Activated CD8-positive, alpha-beta T cell treated with anti-CD3 and anti-CD28 coated beads for 36 hours (primary cell): ENCODE data around the gene DGKD. TPM values are rescaled to one million over a fixed set of nuclear protein-coding genes. Genes with fewer than 3 reads are reported as not detected.

ENCODE experiments used
- ATAC-seq: fragments of 200-7000 bp; cut with Tn5 transposase; one replicate; pipeline ENCODE4 v1.10.0; 2021; ENCODE audit warnings: mild to moderate bottlenecking, moderate library complexity
- CTCF ChIA-PET: fragments of 350-600 bp; sonication (Branson Sonifier 250); formaldehyde crosslinking; loops from one replicate; lab custom pipeline; 2021; ENCODE audit warnings: antibody characterized with exemption; lab: Charles Lee
- POLR2A ChIA-PET: fragments of 350-600 bp; sonication (Branson Sonifier 250); formaldehyde crosslinking; loops from one replicate; lab custom pipeline; 2021; ENCODE audit warnings: antibody characterized with exemption; lab: Charles Lee
- DNase-seq: peaks from one replicate; pipeline ENCODE4 v3.0.0-alpha.2; 2020
- H3K27ac Mint-ChIP-seq: one replicate; pipeline ENCODE4 v1.8.0; 2021; ENCODE audit warnings: mild to moderate bottlenecking, mixed read lengths
- H3K27me3 Mint-ChIP-seq: one replicate; pipeline ENCODE4 v1.8.0; 2021; ENCODE audit warnings: mixed read lengths
- H3K36me3 Mint-ChIP-seq: one replicate; pipeline ENCODE4 v1.8.0; 2021; ENCODE audit warnings: low read depth, mixed read lengths
- H3K4me1 Mint-ChIP-seq: one replicate; pipeline ENCODE4 v1.8.0; 2021; ENCODE audit warnings: low read depth, mixed read lengths
- H3K4me3 Mint-ChIP-seq: one replicate; pipeline ENCODE4 v1.8.0; 2021; ENCODE audit warnings: mild to moderate bottlenecking, moderate library complexity, mixed read lengths
- H3K9me3 Mint-ChIP-seq: one replicate; pipeline ENCODE4 v1.8.0; 2021; ENCODE audit warnings: mixed read lengths
- CTCF ChIP-seq: fragments of 200-600 bp; IDR thresholded peaks from one replicate; pipeline ENCODE4 v1.8.0; 2022; ENCODE audit warnings: antibody characterized with exemption, mild to moderate bottlenecking
- intact Hi-C: fragments of 100-400 bp; cut with micrococcal nuclease; formaldehyde crosslinking; loops from one replicate; pipeline ENCODE4 v1.10.0; 2022
- total RNA-seq, 2 experiments: library from RNA; stranded (reverse); gene quantifications; one replicate each; pipeline ENCODE4 v1.2.3, GENCODE V29; 2021

Gene DGKD
- total RNA-seq, 2 experiments from 2014 or later, result 89.6 to 99.5 TPM

GRCh38 chr2:233464056-233464455 lies 109.8 kb downstream of the DGKD start:
- no peak for ATAC-seq

GRCh38 chr2:233464531-233465240 lies 110.4 kb downstream of the DGKD start:
- TF ChIP-seq CTCF, result no peak
- peaks cover 44% of the 10 kb centered on the region for H3K36me3 Mint-ChIP-seq
- POLR2A ChIA-PET, result no interaction called here
- DNase-seq (no peak), ATAC-seq (no peak)
- H3K27ac Mint-ChIP-seq, result no peak overlapping the region
- no peaks in the 10 kb centered on the region for H3K9me3 Mint-ChIP-seq
- no peaks in the 10 kb centered on the region for H3K4me1 Mint-ChIP-seq
- H3K4me3 Mint-ChIP-seq, result no peak overlapping the region
- CTCF ChIA-PET, result interaction anchor here (1.5 kb wide), 1 partner anchor 21 kb away, joined by 3 read pairs; no protein-coding TSS in a partner anchor
- intact Hi-C loops, result no loop called here
- no peaks in the 10 kb centered on the region for H3K27me3 Mint-ChIP-seq

More at GRCh38 chr2:233464056-233464455, 109.8 kb downstream of the DGKD start:
- POLR2A ChIA-PET, result no interaction called here
- no peaks in the 10 kb centered on the region for H3K9me3 Mint-ChIP-seq
- intact Hi-C loops, result no loop called here
- H3K4me1 Mint-ChIP-seq, result no peaks in the 10 kb centered on the region
- no peaks in the 10 kb centered on the region for H3K27me3 Mint-ChIP-seq
- DNase-seq, result no peak
- H3K27ac Mint-ChIP-seq, result no peak overlapping the region
- TF ChIP-seq CTCF, result no peak
- peaks cover 39% of the 10 kb centered on the region for H3K36me3 Mint-ChIP-seq
- H3K4me3 Mint-ChIP-seq, result no peak overlapping the region
- CTCF ChIA-PET, result no interaction called here

DNA sequence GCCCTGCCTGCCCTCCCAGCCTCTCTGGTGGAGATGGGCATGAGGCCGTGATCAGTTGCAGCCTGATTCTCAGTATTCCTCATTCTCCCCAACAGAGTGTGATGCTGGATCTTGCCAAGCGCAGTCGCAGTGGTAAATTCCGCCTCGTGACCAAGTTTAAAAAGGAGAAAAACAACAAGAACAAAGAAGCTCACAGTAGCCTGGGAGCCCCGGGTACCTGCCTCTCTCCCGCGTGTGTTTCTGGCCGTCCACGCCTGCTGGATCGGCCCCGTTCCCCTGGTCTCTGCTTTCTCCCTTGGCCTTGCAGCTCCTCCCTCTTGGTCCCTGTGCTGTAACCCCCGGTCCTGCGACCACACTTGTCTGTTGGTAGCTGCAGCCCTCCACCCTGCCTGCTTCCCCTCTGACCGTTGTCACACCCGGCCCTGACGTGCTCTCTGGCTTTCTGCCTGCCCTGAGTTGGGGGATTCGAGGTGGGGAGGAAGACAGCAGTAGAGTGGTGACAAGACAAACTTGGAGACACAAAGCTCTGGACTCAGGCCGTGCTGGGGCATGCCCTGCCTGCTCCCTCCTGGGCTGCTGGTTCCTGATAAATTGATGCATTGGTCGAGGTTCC lies 112.8 kb downstream of the DGKD start:
- ChIA-PET CTCF (no interaction called here), POLR2A (no interaction called here)
- no peak for TF ChIP-seq CTCF
- H3K27ac Mint-ChIP-seq, result peak overlapping the region; percentile 30
- DNase-seq (no peak), ATAC-seq (no peak)
- no peaks in the 10 kb centered on the region for H3K27me3 Mint-ChIP-seq
- H3K9me3 Mint-ChIP-seq, result no peaks in the 10 kb centered on the region
- no peak overlapping the region for H3K4me3 Mint-ChIP-seq
- H3K4me1 Mint-ChIP-seq, result no peaks in the 10 kb centered on the region
- intact Hi-C loops, result no loop called here
- H3K36me3 Mint-ChIP-seq, result peaks cover 49% of the 10 kb centered on the region

DNA sequence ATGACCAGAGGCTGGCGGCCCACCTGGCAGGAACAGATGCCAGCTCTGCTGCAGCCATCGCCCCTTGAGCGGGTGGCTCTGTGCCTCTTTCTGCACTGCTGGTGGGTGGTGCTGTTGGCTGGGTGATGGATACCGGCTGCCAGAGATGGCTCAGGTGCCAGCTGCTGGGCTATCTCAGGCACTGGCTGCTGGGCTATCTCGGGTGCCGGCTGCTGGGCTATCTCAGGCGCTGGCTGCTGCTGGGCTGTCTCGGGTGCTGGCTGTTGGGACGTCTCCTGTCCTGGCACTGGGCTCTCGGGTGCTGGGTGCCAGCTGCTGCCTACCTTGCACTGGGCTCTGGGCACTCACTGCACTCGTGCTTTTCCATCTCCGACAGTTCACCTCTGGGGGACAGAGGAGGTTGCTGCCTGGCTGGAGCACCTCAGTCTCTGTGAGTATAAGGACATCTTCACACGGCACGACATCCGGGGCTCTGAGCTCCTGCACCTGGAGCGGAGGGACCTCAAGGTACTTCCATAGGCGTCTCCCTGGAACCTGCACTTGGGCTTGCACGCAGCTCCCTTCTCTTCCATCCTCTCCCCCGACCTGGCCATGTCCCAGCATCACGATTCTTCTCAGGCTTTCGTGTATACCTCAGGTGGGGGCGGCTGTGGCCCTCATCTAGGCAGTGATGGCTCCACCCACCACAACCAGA lies 113.9 kb downstream of the DGKD start:
- Mint-ChIP-seq H3K9me3 (no peaks in the 10 kb centered on the region), H3K4me3 (no peak overlapping the region), H3K4me1 (no peaks in the 10 kb centered on the region), H3K27ac (no peak overlapping the region), H3K36me3 (peaks cover 50% of the 10 kb centered on the region), H3K27me3 (no peaks in the 10 kb centered on the region)
- POLR2A ChIA-PET, result no interaction called here
- ATAC-seq (no peak), DNase-seq (no peak)
- intact Hi-C loops, result no loop called here
- CTCF ChIA-PET, result no interaction called here
- no peak for TF ChIP-seq CTCF

GRCh38 chr2:233468741-233469110 lies 114.4 kb downstream of the DGKD start:
- CTCF ChIA-PET, result no interaction called here
- peaks cover 46% of the 10 kb centered on the region for H3K36me3 Mint-ChIP-seq
- no peak for DNase-seq

More at GRCh38 chr2:233468741-233469110, 114.4 kb downstream of the DGKD start:
- H3K27ac Mint-ChIP-seq, result no peak overlapping the region
- intact Hi-C loops, result no loop called here
- no peak overlapping the region for H3K4me3 Mint-ChIP-seq
- H3K27me3 Mint-ChIP-seq, result no peaks in the 10 kb centered on the region
- no peaks in the 10 kb centered on the region for H3K9me3 Mint-ChIP-seq
- no peak for ATAC-seq
- POLR2A ChIA-PET, result interaction anchor here (1.0 to 1.3 kb wide), 2 partner anchors 16 to 33 kb away, joined by 3 read pairs; no protein-coding TSS in a partner anchor
- H3K4me1 Mint-ChIP-seq, result no peaks in the 10 kb centered on the region
- TF ChIP-seq CTCF, result no peak
